ENCODE measurements around the gene CCBE1. TPM values are rescaled to one million over a fixed set of nuclear protein-coding genes. Genes with fewer than 3 reads are reported as not detected.

Gene CCBE1
- total RNA-seq, 4 donors from 2014 or later: 0.18 to 2.8 (median 1.6) TPM

DNA sequence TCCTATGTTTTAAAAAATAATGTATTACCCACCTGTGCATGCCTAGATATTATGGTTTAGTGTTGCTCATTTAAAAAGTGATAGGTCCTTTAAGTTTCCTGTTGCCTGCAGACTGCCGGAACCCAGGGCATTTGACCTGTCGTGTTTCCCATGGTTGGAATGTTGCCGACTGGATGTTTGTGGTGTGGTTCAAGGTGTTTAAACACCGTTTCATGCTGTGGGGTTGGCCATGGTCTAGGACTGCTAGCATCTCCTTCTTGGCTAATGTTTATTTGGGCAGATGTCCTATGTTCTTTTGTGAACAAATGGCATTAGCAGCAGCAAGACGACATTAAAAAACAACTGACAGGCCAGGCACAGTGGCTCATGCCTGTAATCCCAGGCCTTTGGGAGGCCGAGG lies 245.3 kb downstream of the CCBE1 start:
- H3K4me3 ChIP-seq: no peak overlapping the region
- no peaks in the 10 kb centered on the region for H3K36me3 ChIP-seq
- no peaks in the 10 kb centered on the region for H3K9me3 ChIP-seq
- no peak for DNase-seq
- H3K27ac ChIP-seq: no peak overlapping the region
- H3K4me1 ChIP-seq: no peaks in the 10 kb centered on the region
- TF ChIP-seq, protein P1, sequence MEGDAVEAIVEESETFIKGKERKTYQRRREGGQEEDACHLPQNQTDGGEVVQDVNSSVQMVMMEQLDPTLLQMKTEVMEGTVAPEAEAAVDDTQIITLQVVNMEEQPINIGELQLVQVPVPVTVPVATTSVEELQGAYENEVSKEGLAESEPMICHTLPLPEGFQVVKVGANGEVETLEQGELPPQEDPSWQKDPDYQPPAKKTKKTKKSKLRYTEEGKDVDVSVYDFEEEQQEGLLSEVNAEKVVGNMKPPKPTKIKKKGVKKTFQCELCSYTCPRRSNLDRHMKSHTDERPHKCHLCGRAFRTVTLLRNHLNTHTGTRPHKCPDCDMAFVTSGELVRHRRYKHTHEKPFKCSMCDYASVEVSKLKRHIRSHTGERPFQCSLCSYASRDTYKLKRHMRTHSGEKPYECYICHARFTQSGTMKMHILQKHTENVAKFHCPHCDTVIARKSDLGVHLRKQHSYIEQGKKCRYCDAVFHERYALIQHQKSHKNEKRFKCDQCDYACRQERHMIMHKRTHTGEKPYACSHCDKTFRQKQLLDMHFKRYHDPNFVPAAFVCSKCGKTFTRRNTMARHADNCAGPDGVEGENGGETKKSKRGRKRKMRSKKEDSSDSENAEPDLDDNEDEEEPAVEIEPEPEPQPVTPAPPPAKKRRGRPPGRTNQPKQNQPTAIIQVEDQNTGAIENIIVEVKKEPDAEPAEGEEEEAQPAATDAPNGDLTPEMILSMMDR (IDR thresholded peaks at IDR 0.05): no peak
- no peak for TF ChIP-seq POLR2A (IDR thresholded peaks at IDR 0.05)
- no peaks in the 10 kb centered on the region for H3K27me3 ChIP-seq

DNA sequence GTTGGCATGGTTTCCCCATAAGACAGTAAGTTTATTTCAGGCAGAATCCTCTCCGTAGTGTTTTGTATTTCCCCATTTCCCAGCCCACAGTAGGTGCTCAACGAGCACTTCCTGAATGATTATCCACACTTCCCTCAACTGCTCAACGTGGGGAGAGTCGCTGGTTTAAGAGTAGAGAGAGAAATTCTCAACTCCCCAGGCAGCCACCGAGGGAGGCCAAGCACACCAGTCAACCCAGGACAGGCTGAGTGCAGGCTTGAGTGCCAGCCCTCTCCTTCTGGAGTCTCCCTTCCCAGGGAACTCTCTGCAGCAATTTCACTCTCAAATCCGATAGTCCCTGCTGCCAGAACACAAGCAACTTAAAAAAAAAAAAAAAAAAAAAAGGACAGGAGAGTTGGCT lies 246.2 kb downstream of the CCBE1 start:
- TF ChIP-seq, protein P1 (IDR thresholded peaks at IDR 0.05): no peak
- no peak for TF ChIP-seq POLR2A (IDR thresholded peaks at IDR 0.05)
- H3K27me3 ChIP-seq: no peaks in the 10 kb centered on the region
- no peaks in the 10 kb centered on the region for H3K36me3 ChIP-seq
- H3K27ac ChIP-seq: no peak overlapping the region
- no peaks in the 10 kb centered on the region for H3K9me3 ChIP-seq
- no peak overlapping the region for H3K4me3 ChIP-seq
- DNase-seq: no peak
- no peaks in the 10 kb centered on the region for H3K4me1 ChIP-seq

DNA sequence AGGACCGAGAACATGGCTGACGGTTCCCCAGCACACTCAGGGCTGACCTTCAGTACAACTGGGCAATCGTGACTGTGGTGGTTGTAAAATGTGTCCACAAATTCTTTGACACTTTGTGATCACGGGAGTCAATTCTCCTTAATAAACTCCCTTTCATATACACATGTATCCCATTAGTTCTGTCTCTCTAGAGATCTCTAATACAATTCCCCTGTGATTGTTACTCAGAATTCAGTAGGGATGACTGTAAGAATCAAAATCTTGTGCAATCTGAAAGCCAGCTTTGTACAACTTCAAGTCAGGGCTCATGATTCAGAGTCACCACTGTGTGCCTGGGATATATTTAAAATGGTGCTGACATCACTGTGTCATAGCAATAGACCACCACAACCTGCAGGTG lies 248.7 kb downstream of the CCBE1 start:
- H3K27me3 ChIP-seq: no peaks in the 10 kb centered on the region
- H3K4me3 ChIP-seq: no peak overlapping the region
- no peak overlapping the region for H3K27ac ChIP-seq
- no peak for DNase-seq
- no peaks in the 10 kb centered on the region for H3K9me3 ChIP-seq
- no peaks in the 10 kb centered on the region for H3K4me1 ChIP-seq
- H3K36me3 ChIP-seq: no peaks in the 10 kb centered on the region
- TF ChIP-seq, protein P1 (IDR thresholded peaks at IDR 0.05): no peak
- TF ChIP-seq POLR2A (IDR thresholded peaks at IDR 0.05): no peak

DNA sequence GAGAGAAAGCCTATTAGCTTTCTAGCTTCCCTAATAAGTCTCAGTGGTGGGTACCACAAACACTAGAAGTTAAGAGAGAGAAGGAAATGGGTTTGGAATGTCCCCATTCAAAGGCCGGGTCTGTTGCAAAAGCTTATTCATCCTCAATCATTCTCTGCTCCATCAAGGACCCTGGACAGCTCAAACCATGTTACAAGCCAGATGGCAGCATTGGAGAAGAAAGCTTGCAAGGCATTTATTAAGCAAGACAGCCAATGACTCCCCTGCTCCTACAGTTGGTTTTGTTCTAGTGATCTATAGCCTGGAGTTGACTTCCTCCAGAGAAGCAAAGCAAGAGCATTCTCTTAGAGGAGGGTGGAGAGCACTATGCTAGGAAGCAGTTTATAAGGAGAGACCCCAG lies 251.2 kb downstream of the CCBE1 start:
- TF ChIP-seq, protein P1 (IDR thresholded peaks at IDR 0.05): no peak
- no peak for TF ChIP-seq POLR2A (IDR thresholded peaks at IDR 0.05)
- no peak for DNase-seq
- Histone ChIP-seq H3K4me1 (no peaks in the 10 kb centered on the region), H3K9me3 (no peaks in the 10 kb centered on the region), H3K4me3 (no peak overlapping the region), H3K27ac (no peak overlapping the region), H3K27me3 (no peaks in the 10 kb centered on the region), H3K36me3 (no peaks in the 10 kb centered on the region)

DNA sequence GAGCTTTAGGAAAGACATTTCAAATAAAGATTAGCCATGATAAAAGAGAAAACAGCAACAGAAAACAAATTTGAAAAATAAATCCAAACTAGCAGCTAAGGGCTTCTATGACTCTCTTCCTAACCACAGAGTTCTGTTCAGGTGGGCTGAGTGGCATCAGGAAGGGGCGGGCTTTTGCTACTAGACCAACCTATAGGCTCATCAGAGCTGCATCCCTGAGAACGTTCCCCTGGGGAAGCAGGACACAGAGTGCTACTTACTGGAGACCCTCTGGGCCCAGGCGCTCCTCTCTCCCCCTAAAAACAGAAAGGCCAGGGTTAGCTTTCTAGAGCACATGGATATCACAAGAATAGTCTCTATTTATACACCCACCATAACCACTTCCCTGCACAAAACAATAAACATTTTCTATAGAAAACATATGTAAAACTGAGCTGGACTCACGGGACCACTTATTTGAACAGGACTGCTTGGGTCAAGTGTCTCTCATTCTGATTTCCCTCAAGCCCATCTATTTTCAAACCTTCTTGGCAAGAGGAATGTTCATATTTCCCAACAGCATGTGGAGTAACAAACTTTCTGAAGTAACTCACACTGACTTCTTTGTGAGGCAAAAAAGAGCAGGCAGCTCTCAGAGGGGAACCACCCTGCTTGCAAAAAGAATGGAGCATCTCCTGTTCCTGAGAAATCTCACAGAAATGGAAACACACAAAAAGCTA lies 259.2 kb downstream of the CCBE1 start:
- no peak for TF ChIP-seq POLR2A (IDR thresholded peaks at IDR 0.05)
- TF ChIP-seq, protein P1 (IDR thresholded peaks at IDR 0.05): no peak
- no peaks in the 10 kb centered on the region for H3K36me3 ChIP-seq
- no peak for DNase-seq
- no peaks in the 10 kb centered on the region for H3K4me1 ChIP-seq
- H3K9me3 ChIP-seq: no peaks in the 10 kb centered on the region
- no peak overlapping the region for H3K4me3 ChIP-seq
- H3K27ac ChIP-seq: no peak overlapping the region
- H3K27me3 ChIP-seq: no peaks in the 10 kb centered on the region
